CD4-positive, alpha-beta T cell treated with Interferon gamma for 1 hour (primary cell): Measurements from ENCODE around the gene TGIF2.

Experiments
- DNase-seq: peaks from one replicate; pipeline ENCODE4 v3.0.0-alpha.2; 2020

Gene TGIF2

DNA sequence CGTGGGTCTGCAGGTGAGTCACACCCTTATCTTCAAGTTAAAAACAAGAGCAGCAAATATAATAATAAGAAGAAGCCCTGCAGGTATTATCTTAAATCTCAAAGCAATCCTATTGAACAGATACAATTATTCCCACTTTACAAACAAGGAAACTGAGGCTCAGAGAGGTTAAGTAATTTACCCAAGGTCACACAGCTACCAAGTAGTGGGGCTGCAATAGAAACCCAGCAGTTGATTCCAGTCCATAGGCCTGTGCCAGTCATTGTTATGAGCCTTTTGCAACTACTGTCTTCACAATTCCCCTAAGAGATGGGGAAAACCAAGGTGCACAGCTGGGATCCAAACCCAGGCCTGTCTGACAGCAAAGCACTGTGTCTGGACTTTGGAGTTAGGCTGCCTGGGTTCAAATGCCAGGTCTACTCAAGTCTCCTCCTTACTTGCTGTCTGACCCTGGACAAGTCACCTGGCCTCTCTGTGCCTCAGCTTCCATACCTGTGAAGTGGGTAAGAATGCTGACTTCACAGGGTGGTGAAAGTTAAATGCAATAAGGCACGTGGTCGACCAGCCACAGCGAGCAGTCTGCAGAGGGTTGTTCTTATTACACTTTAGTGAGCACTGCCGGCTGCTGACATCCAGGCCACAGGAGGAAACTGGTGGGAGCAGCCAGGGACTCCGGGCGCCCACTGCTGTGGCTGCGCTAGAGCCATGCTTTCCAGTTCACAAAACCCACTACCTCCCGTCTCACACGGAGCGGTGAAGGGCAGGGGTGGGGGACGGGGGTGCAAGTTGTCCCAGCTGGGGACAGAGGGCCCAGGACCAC lies 26.0 kb upstream of the TGIF2 start:
- no peak for DNase-seq

DNA sequence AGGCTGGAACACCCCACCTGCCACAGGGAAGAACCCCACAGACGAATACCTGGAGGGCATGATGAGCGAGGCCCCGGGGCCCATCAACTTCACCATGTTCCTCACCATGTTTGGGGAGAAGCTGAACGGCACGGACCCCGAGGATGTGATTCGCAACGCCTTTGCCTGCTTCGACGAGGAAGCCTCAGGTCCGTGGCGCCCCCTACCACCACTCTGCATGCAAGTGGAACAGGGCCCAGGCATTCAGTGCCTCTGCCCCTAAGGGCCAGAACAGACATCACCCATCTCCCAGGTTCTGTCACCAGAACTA lies 25.4 kb upstream of the TGIF2 start:
- DNase-seq, result no peak

DNA sequence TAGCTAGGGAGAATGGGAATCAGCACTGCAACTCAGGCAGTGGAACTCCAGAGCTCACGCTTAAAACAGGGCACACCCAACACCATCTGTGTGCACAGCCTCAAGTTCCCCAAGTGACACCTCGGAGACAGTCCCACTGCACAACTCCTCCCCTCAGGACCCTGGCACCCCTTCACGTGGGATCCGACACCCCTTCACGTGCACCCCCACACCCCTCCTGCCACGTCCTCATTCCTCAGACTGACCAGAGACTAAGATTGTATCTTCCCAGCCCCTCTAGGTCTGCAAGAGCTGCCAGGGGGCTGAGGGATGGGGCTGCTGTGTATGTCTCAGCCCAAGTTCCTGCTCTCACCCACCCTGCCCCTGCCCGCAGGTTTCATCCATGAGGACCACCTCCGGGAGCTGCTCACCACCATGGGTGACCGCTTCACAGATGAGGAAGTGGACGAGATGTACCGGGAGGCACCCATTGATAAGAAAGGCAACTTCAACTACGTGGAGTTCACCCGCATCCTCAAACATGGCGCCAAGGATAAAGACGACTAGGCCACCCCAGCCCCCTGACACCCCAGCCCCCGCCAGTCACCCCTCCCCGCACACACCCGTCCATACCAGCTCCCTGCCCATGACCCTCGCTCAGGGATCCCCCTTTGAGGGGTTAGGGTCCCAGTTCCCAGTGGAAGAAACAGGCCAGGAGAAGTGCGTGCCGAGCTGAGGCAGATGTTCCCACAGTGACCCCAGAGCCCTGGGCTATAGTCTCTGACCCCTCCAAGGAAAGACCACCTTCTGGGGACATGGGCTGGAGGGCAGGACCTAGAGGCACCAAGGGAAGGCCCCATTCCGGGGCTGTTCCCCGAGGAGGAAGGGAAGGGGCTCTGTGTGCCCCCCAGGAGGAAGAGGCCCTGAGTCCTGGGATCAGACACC lies 24.4 kb upstream of the TGIF2 start:
- no peak for DNase-seq

DNA sequence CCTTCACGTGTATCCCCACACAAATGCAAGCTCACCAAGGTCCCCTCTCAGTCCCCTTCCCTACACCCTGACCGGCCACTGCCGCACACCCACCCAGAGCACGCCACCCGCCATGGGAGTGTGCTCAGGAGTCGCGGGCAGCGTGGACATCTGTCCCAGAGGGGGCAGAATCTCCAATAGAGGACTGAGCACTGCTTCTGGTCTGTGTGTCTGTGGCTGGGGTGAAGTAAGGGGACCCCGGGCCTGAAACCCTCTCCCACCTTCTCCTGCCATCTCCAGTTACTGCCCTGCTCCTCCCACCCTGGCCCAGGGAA lies 23.8 kb upstream of the TGIF2 start:
- no peak for DNase-seq

DNA sequence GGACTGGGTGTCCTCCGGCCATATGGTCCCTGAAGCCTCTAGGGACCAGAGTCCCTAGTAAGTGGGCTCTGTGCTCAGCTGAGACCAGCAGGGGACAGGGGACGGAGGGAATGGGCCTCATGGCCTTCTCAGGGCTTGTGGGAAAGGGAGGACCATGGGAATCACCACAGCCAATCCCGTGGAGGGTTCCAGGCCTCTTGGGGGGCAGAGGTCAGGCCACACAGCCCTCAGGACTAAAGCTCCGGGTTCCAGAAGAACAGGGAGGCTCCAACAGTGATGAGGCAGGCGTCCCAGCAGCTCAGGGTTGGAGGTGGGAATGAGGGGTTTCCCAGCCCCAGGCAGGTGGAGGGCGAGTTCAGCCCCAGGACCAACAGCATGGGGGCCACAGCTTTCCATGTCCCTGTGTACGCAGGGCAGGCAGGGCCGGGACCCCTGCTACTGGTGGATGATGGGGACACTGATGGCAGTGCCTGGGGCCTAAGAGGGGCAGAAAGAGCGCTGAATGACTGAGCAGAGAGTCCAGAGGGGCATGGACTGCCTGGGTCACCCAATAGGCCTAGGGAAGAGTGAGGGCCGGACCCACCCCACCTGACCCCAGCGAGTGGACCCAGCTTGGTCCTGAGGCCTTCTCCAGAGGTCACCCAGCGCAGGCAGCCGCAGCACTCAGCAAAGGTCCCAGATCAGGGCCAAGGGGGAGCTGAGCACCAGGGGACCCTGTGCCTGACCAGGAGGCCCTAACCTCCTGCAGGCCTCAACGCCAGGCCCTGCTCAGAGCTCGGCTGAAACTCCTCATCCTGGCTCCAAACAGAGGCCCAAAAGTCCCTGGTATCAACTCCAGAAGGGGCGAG lies 23.2 kb upstream of the TGIF2 start:
- DNase-seq, result no peak

DNA sequence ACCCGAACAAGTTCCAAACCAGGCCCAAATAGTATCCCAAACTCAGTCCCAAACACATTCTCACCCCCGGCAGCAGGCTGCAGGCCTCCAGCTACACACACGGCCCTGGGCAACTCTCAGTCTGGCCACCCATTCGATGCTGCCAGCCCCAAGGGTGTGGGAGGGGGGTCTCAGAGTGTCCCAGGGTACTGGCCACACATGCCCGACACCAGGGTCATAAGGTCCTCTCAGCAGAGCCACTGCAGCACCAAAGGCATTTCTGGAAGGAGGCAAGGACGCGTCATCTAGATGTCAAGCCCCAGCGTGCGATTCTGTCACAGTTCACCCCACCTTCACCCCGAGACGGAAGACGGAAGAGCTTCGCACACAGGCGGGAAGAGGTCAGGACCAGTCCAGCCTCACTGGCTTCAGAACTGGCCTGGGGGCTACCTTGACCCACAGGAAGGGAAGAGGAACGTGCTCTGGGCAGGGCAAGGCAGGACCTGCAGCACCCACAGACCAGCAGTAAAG lies 22.6 kb upstream of the TGIF2 start:
- DNase-seq, result no peak

DNA sequence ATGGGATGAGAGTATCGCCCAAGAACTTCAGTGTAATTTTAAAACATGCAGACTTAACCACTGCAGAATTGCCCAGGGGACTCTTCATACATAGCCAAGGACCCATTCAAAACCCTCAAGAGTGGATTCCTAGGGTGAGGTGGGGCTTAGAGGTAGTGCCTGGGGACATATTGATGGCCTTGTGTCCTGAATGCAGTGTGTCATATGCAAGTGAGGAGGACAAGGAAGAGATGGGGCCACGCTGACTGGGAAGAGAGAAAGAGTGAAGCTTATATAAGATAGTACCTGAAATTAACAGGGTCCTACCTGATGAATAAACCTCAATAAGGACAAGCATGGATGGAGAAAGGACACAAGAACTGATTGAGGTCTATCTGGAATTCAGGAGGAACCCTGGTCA lies 18.1 kb upstream of the TGIF2 start:
- DNase-seq, result no peak

DNA sequence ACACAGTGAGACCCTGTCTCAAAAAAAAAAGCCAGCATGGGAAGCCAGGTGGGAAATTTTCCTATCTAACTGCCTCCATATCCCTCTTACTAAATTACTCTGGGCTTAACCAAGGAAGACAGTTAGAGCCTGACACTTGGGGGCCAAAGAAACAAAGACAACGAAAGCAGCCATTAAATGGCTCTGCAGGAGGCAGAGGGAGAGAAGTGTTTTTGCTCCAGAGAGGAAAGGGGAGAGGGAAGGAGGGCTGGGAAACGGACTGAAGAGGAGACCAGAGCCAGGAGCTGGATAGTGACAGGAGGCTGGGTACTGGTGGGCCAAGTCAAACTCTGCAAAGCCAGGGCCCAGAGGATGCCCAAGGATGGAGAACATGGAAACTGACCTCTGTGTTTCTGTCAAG lies 10.7 kb upstream of the TGIF2 start:
- DNase-seq, result no peak

DNA sequence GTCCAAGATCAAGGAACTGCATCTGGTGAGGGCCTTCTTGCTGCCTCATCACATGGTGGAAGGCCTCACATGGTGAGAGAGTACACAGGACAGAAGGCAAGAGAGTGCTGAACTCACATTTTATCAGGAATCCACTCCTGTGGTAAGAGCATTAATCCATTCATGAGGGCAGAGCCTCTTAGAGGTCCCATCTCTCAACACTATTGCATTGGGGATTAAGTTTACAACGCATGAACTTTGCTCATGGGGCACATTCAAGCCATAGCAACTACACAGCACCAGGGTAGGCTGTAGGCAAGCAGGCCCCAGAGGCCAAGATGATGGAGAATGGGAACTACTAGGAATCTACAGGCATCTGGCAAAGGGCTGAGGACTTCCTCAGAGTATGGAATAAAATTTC lies 10.0 kb upstream of the TGIF2 start:
- DNase-seq, result no peak

DNA sequence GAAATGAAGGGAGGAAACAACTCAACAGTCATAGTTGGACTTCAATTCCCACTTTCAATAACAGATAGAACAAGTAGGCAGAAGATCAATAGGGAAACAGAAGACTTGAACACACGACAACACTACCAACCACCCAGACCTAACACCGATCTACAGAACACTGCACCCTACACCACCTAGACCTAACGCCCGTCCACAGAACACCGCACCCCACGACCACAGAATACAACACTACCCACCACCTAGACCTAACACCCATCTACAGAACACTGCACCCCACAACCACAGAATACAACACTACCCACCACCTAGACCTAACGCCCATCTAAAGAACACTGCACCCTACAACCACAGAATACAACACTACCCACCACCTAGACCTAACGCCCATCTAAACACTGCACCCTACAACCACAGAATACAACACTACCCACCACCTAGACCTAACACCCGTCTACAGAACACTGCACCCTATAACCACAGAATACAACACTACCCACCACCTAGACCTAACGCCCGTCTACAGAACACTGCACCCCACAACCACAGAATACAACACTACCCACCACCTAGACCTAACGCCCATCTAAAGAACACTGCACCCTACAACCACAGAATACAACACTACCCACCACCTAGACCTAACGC lies 9.2 kb upstream of the TGIF2 start:
- DNase-seq, result peak; percentile 13

DNA sequence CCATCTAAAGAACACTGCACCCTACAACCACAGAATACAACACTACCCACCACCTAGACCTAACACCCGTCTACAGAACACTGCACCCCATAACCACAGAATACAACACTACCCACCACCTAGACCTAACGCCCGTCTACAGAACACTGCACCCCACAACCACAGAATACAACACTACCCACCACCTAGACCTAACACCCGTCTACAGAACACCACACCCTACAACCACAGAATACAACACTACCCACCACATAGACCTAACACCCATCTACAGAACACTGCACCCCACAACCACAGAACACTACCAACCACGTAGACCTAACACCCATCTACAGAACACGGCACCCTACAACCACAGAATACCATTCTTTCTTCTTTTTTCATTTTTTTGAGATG lies 8.7 kb upstream of the TGIF2 start:
- DNase-seq, result peak; percentile 38

DNA sequence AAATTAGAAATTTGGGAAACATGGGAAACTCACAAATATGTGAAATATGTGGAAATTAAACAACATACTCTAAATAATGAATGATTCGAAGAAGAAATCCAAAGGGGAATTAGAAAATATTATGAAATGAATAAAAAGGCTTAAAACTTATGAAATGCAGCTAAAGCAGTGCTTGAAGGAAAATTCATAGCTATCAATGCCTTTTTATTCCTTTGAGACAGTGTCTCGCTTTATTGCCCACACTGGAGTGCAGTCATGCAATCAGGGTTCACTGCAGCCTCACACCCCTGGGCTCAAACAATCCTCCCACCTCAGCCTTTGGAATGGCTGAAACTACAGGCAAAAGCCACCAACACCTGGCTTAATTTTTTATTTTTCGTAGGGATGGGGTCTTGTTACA lies 7.9 kb upstream of the TGIF2 start:
- DNase-seq, result no peak

DNA sequence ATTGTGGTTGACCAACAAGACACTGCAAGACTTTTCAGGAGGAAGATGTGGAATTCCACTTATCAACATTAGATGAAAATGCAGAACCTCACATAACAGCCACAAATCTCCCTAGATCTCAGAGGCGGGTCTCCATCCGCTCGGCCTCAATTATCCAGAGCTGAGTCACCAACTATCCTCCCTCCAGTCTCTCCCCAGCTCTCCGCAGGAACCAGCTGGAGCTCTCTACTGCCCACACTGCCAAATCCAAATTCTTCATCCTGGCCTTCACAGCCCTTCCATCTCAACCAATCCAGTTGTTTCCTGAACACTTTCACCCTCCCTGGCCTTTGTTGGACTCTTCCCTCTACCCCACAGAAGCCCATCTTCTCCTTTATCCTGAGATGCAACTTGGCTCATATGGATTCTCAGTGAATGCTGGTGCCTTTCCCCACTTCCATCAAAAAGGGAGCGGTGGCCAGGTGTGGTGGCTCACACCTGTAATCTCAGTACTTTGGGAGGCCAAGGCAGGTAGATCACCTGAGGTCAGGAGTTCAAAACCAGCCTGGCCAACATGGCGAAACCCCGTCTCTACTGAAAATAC lies 3.5 kb upstream of the TGIF2 start:
- no peak for DNase-seq

DNA sequence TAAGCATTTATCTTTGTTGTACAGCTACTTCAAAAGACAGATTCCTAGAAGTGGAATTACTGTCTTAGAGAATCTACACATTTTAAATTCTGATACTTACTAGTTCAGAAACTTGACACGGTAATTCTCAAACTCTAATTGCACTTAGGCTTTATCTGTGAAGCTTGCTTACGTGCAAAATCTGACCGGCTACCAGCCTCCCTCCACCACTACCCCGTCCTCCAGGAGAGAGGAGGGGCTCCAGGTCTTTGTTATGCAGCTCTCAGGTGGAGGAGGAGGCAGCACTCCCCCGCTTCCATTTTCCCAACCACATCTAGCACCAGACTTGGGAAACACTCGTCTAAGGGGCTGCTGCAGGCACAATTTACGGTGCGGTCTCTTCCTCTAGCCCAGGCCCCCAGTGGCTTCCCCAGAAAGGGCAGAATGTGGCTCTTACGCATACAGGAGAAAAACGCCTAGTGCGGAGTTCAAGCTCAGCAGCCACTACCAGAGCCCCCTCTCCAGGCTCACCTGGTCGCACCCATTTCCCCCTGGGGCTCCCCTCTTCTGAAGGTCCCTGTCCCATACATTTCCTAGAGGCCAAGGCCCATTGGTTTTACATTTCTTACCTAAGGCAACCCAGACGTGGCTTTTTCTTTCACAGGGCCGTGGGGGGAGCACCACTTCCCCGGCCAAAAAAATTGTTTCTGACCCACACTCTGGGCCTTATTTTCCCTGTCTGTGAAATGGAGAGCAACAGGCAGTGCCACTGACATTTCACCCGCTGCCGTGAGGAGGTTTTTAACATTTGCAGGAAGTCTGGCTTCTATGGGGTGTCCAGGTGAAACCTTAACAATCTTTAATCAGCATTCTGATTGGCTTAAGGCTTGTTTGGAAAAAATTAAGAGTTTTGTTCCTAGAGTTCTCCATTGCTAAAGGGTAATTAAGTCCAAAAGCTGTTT lies 1.6 kb upstream of the TGIF2 start:
- DNase-seq, result no peak

DNA sequence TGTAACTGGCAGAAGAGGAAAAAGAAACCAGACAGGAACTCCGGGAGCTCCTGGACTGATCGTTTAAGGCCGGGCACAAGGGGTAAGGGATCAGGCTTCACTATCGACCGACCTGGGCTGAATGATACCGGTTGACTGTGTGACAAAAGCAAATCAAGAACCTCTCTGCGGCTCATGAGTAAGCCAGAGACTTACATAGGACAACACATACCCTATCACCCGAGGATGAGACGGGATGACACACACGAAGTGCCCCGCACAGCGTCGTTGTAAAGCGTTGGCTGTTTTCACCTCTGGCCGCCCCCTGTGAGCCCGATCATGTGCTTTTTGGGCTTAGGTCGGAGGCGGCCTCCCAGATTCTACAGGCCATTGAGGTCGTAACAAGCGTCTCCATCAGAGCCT lies 695 bp upstream of the TGIF2 start:
- DNase-seq, result peak; percentile 68

DNA sequence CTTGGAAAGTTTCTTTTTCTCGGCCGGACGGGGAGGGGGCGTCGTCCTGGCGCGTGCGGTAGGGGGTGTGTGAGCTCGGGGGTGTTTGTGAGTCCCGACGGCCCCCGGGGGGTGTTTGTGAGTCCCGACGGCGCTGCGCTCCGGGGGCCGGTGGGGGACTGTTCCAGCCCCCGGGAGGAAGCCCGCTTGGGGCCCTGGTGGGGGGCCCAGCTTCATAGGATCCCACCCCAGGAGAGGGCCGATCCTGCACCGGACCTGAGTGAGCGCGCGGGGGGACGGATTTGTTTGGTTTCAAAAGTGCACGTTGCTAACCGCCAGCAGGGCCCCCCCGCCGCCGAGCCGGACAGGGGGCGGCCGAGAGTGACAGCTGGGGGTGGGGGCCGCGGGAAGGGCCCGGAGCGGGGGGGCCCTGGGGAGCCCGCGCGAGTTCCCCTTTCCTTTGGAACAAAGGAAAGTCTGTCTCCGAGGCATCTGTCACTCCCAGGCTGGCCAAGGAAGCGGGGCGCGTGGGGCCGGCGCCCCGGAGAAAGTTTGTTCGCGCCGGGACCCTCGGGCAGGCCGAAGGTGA lies 485 bp downstream of the TGIF2 start:
- peak; percentile 56 for DNase-seq

DNA sequence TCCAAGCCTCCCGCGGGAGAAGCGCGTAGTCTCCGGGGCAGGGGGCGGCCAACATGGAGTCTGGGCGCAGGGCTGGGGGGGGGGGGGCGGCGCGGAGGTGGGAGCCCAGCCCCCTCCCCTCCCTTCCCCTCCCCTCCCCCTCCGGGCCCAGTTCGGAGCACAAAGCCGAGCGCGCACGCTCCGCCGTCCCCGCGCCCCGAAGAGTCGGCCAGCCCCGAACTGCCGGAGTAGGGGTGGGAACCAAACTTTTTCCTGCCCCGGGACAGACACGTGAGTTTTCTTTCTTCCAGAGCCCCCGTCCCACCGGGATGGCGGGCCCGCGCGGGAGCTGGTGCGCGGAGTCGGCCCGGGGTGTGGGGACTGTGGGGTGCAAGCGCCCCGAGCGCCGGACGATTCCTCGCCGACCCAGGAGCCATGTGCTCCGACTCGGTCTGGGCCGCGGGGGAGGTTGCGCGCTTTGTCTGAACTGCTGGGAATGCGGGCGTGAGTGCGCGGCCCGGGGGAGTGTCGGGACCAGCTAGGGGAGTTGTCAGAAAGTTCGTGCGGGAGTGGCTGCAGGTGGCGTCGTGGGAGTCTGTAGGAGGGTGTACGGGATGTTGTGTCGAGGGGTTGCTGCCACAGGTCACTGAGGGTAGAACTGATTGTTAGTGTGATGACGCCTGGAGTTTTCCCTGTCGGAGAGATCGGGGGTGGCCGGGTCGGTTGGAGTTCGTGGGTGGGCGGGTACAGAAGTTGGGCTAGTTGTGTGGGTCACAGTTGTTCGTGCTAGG lies 1.2 kb downstream of the TGIF2 start:
- peak; percentile 53 for DNase-seq

DNA sequence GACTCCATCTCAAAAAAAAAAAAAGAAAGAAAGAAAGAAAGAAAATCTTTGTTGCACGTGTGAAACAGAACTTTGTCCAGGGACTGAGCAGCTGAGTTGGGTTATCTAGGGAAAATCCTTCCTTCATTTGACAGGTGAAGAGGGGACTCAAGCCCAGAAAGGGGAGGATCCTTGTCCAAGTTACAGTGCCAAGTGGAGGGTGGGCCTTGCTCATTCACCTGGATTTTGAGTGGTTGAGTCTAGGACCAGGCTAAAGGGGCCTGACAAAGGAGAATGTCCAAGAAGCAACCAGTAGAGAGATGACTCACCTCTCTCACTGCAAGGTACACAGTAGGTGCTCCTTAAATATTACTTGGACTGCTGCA lies 2.7 kb downstream of the TGIF2 start:
- no peak for DNase-seq

DNA sequence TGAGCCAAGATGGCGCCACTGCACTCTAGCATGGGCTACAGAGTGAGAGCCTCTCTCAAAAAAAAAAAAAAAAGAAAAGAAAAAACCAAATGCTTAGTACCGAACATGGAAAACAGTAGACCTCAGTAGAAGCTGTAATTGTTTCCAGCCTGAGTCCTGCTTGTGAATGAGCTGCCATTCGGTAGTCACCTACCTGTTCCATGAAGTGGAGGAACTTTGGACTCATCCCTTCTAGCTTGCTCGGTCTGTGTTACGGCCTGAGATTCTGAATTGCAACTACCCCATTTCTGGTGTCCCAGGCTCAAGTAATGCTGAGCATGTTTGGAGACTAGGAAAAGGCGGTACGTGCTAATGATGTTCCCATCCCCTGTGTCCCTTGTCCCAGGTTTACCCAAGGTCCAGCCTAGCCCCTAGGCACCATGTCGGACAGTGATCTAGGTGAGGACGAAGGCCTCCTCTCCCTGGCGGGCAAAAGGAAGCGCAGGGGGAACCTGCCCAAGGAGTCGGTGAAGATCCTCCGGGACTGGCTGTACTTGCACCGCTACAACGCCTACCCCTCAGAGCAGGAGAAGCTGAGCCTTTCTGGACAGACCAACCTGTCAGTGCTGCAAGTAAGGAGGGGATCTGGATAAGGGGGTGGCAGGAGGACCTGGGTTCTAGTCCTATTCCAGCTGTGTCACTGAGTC lies 5.1 kb downstream of the TGIF2 start:
- no peak for DNase-seq
